Prostate gland (tissue), 2 donors: ENCODE results near the gene GPS1.

Experiments
- CTCF ChIP-seq, 4 experiments: fragments of 200-600 bp in 2 of 4; fragments of 450-650 bp in 2 of 4; sonication (generic) in 2 of 4; IDR thresholded peaks; 1 replicate in 3 of 4; 2 replicates in 1 of 4; pipeline ENCODE4 v1.5.1; 2016 to 2019; ENCODE audit warnings: antibody characterized with exemption in 4 of 4, mild to moderate bottlenecking in 2 of 4, moderate library complexity in 2 of 4
- POLR2A ChIP-seq: fragments of 450-650 bp; IDR thresholded peaks from one replicate; pipeline ENCODE4 v1.6.1; 2016; ENCODE audit warnings: antibody characterized with exemption, mild to moderate bottlenecking

- TF ChIP-seq POLR2A (no peak), CTCF (IDR thresholded peaks at IDR 0.05) (no peak)
These were observed 38.4 kb upstream of the GPS1 start for GRCh38 chr17:82013341-82013740.
